Osteoblast (primary cell): Measurements from ENCODE around the gene RNF13. TPM values are rescaled to one million over a fixed set of nuclear protein-coding genes. Genes with fewer than 3 reads are reported as not detected.

Experiments
- DNase-seq: peaks from one replicate; pipeline ENCODE4 v3.0.0; 2011; ENCODE audit warnings: low spot score, mixed read lengths; ENCODE audit not compliant: insufficient read length; ENCODE audit errors: missing footprints
- H2AFZ ChIP-seq: 2 replicates; pipeline ENCODE4 v1.6.0; 2011; ENCODE audit warnings: mild to moderate bottlenecking, low read length
- H3K27ac ChIP-seq: 2 replicates; pipeline ENCODE4 v1.5.1; 2011; ENCODE audit warnings: mild to moderate bottlenecking, low read depth, low read length, moderate library complexity
- H3K27me3 ChIP-seq: 2 replicates; pipeline ENCODE4 v1.6.0; 2012; ENCODE audit warnings: mild to moderate bottlenecking, control low read depth, inconsistent platforms, low read length, moderate library complexity; ENCODE audit not compliant: insufficient read depth
- H3K36me3 ChIP-seq: 2 replicates; pipeline ENCODE4 v1.5.1; 2011; ENCODE audit warnings: mild to moderate bottlenecking, low read length, control low read depth, moderate library complexity; ENCODE audit not compliant: insufficient read depth
- H3K4me1 ChIP-seq: 2 replicates; pipeline ENCODE4 v1.5.1; 2011; ENCODE audit warnings: mild to moderate bottlenecking, low read length, control low read depth, moderate library complexity; ENCODE audit not compliant: insufficient read depth
- H3K4me2 ChIP-seq: 2 replicates; pipeline ENCODE4 v1.6.0; 2011; ENCODE audit warnings: mild to moderate bottlenecking, low read length; ENCODE audit not compliant: insufficient read depth
- H3K4me3 ChIP-seq: fragments of 200-600 bp; sonication (generic); 3 replicates; pipeline ENCODE4 v1.5.1; 2012; ENCODE audit warnings: mild to moderate bottlenecking, low read length, inconsistent platforms; ENCODE audit not compliant: insufficient read depth
- H3K79me2 ChIP-seq: 2 replicates; pipeline ENCODE4 v1.6.0; 2012; ENCODE audit warnings: mild to moderate bottlenecking, low read length, control low read depth, inconsistent platforms; ENCODE audit not compliant: insufficient read depth
- H3K9me3 ChIP-seq: 2 replicates; pipeline ENCODE4 v1.5.1; 2011; ENCODE audit warnings: low read depth, low read length, control low read depth
- H4K20me1 ChIP-seq: 2 replicates; pipeline ENCODE4 v1.6.0; 2012; ENCODE audit warnings: mild to moderate bottlenecking, low read length, control low read depth; ENCODE audit not compliant: insufficient read depth
- CTCF ChIP-seq: IDR thresholded peaks from 2 replicates; pipeline ENCODE4 v1.5.1; 2011; ENCODE audit warnings: mild to moderate bottlenecking, low read depth, low read length, moderate library complexity; ENCODE audit errors: extremely low read depth
- total RNA-seq: library from RNA; depleted of rRNA; stranded (reverse); fragments of >200 nt; gene quantifications from 2 replicates; pipeline ENCODE4 v1.2.3, GENCODE V29; 2012

Gene RNF13
- total RNA-seq, 1 donor = 86.1 TPM

- Histone ChIP-seq H2AFZ (no peak overlapping the region), H3K79me2 (no peaks in the 10 kb centered on the region), H3K4me1 (no peaks in the 10 kb centered on the region), H3K27me3 (no peaks in the 10 kb centered on the region), H3K4me2 (no peak overlapping the region), H3K4me3 (no peak overlapping the region), H3K36me3 (no peaks in the 10 kb centered on the region), H4K20me1 (no peaks in the 10 kb centered on the region), H3K9me3 (no peaks in the 10 kb centered on the region), H3K27ac (no peak overlapping the region)
- no peak for DNase-seq
- no peak for TF ChIP-seq CTCF
Measured at GRCh38 chr3:149806171-149806778, 6.7 kb upstream of the RNF13 start.

GRCh38 chr3:149808209-149808829 is 4.7 kb upstream of the RNF13 start:
- peak; percentile 83 for DNase-seq
- Histone ChIP-seq H3K27ac (no peak overlapping the region), H2AFZ (no peak overlapping the region), H3K79me2 (no peaks in the 10 kb centered on the region), H4K20me1 (no peaks in the 10 kb centered on the region), H3K36me3 (no peaks in the 10 kb centered on the region), H3K9me3 (no peaks in the 10 kb centered on the region), H3K4me1 (peaks cover 7% of the 10 kb centered on the region), H3K4me2 (no peak overlapping the region), H3K27me3 (no peaks in the 10 kb centered on the region), H3K4me3 (no peak overlapping the region)
- TF ChIP-seq CTCF = peak; percentile 90

GRCh38 chr3:149809699-149810098 is 3.3 kb upstream of the RNF13 start:
- peaks cover 7% of the 10 kb centered on the region for H3K79me2 ChIP-seq
- H3K4me3 ChIP-seq = no peak overlapping the region
- H2AFZ ChIP-seq = no peak overlapping the region
- no peak for TF ChIP-seq CTCF
- H3K9me3 ChIP-seq = no peaks in the 10 kb centered on the region
- H3K27me3 ChIP-seq = no peaks in the 10 kb centered on the region
- peaks cover 12% of the 10 kb centered on the region for H4K20me1 ChIP-seq
- H3K4me2 ChIP-seq = no peak overlapping the region
- peaks cover 16% of the 10 kb centered on the region for H3K4me1 ChIP-seq
- no peaks in the 10 kb centered on the region for H3K36me3 ChIP-seq
- no peak overlapping the region for H3K27ac ChIP-seq
- no peak for DNase-seq

- H3K4me1 ChIP-seq = peaks cover 16% of the 10 kb centered on the region
- H2AFZ ChIP-seq = no peak overlapping the region
- peaks cover 18% of the 10 kb centered on the region for H4K20me1 ChIP-seq
- no peak for TF ChIP-seq CTCF
- H3K36me3 ChIP-seq = no peaks in the 10 kb centered on the region
- H3K4me3 ChIP-seq = no peak overlapping the region
- no peak overlapping the region for H3K4me2 ChIP-seq
- peaks cover 19% of the 10 kb centered on the region for H3K79me2 ChIP-seq
- no peaks in the 10 kb centered on the region for H3K9me3 ChIP-seq
- no peaks in the 10 kb centered on the region for H3K27me3 ChIP-seq
- H3K27ac ChIP-seq = no peak overlapping the region
- no peak for DNase-seq
Measured at GRCh38 chr3:149810846-149811245, 2.2 kb upstream of the RNF13 start.
